ENCODE data around the gene C9orf43.
"Not testable (repeated sequence)": the region's sequence is repeated elsewhere in the genome, so short reads cannot be mapped to it uniquely, and the experiment has no call there.

Gene C9orf43

GRCh38 chr9:113399646-113400200, 10.8 kb upstream of the C9orf43 start:
- Histone ChIP-seq H3K27ac (ENCODE audit: low read depth, low read length) (no peak overlapping the region), H3K9ac (ENCODE audit: low read length) (no peak overlapping the region), H3K27me3 (ENCODE audit: control insufficient read depth, insufficient read depth, low read length) (no peaks in the 10 kb centered on the region), H3K36me3 (ENCODE audit: control insufficient read depth, insufficient read depth, low read length) (no peaks in the 10 kb centered on the region), H3K4me1 (ENCODE audit: control insufficient read depth, insufficient read depth, low read length) (0 out of 2 replicates have a peak, but pooled peaks cover 9% of the 10 kb centered on the region), H3K4me3 (ENCODE audit: low read depth, low read length) (peak overlapping the region; percentile 98), H3K9me3 (ENCODE audit: control insufficient read depth, insufficient read depth, low read depth, low read length) (no peaks in the 10 kb centered on the region)

GRCh38 chr9:113401027-113401792, 9.3 kb upstream of the C9orf43 start, which contains the start of gene ALAD:
TSS of gene ALAD (minus strand) at chr9:113401284. CDS start at chr9:113393559, 7,725 bp downstream.
- Histone ChIP-seq H3K4me3 (ENCODE audit: low read depth, low read length) (peak within 1 kb of the TSS; percentile 98), H3K9me3 (ENCODE audit: control insufficient read depth, insufficient read depth, low read depth, low read length) (no peaks in the 10 kb centered on the region), H3K4me1 (ENCODE audit: control insufficient read depth, insufficient read depth, low read length) (0 out of 2 replicates have a peak, but pooled peaks cover 9% of the 10 kb centered on the region), H3K27ac (ENCODE audit: low read depth, low read length) (no peak within 1 kb of the TSS), H3K36me3 (ENCODE audit: control insufficient read depth, insufficient read depth, low read length) (no peaks in the 10 kb centered on the region), H3K27me3 (ENCODE audit: control insufficient read depth, insufficient read depth, low read length) (no peaks in the 10 kb centered on the region), H3K9ac (ENCODE audit: low read length) (peak within 1 kb of the TSS; percentile 54)

- no peak overlapping the region for H3K4me3 ChIP-seq (ENCODE audit: low read depth, low read length)
- H3K27me3 ChIP-seq (ENCODE audit: control insufficient read depth, insufficient read depth, low read length): no peaks in the 10 kb centered on the region
- H3K9me3 ChIP-seq (ENCODE audit: control insufficient read depth, insufficient read depth, low read depth, low read length): no peaks in the 10 kb centered on the region
- H3K27ac ChIP-seq (ENCODE audit: low read depth, low read length): no peak overlapping the region
- peaks cover 17% of the 10 kb centered on the region for H3K36me3 ChIP-seq (ENCODE audit: control insufficient read depth, insufficient read depth, low read length)
- H3K9ac ChIP-seq (ENCODE audit: low read length): no peak overlapping the region
- 0 out of 2 replicates have a peak, but pooled peaks cover 9% of the 10 kb centered on the region for H3K4me1 ChIP-seq (ENCODE audit: control insufficient read depth, insufficient read depth, low read length)
Measured at GRCh38 chr9:113403646-113404045, 6.9 kb upstream of the C9orf43 start.

GRCh38 chr9:113406353-113406752, 4.2 kb upstream of the C9orf43 start:
- not testable (repeated sequence) for H3K27ac ChIP-seq (ENCODE audit: low read depth, low read length); H3K4me3 ChIP-seq (ENCODE audit: low read depth, low read length); H3K9ac ChIP-seq (ENCODE audit: low read length); H3K27me3 ChIP-seq (ENCODE audit: control insufficient read depth, insufficient read depth, low read length); H3K4me1 ChIP-seq (ENCODE audit: control insufficient read depth, insufficient read depth, low read length); H3K9me3 ChIP-seq (ENCODE audit: control insufficient read depth, insufficient read depth, low read depth, low read length)
- peaks cover 25% of the 10 kb centered on the region for H3K36me3 ChIP-seq (ENCODE audit: control insufficient read depth, insufficient read depth, low read length)

- not testable (repeated sequence) for H3K27ac ChIP-seq (ENCODE audit: low read depth, low read length); H3K4me3 ChIP-seq (ENCODE audit: low read depth, low read length); H3K27me3 ChIP-seq (ENCODE audit: control insufficient read depth, insufficient read depth, low read length); H3K9ac ChIP-seq (ENCODE audit: low read length); H3K9me3 ChIP-seq (ENCODE audit: control insufficient read depth, insufficient read depth, low read depth, low read length); H3K4me1 ChIP-seq (ENCODE audit: control insufficient read depth, insufficient read depth, low read length)
- H3K36me3 ChIP-seq (ENCODE audit: control insufficient read depth, insufficient read depth, low read length): peaks cover 25% of the 10 kb centered on the region
Measured at GRCh38 chr9:113406873-113407511, 3.6 kb upstream of the C9orf43 start.

- peaks cover 25% of the 10 kb centered on the region for H3K36me3 ChIP-seq (ENCODE audit: control insufficient read depth, insufficient read depth, low read length)
- H3K9me3 ChIP-seq (ENCODE audit: control insufficient read depth, insufficient read depth, low read depth, low read length): no peaks in the 10 kb centered on the region
- H3K9ac ChIP-seq (ENCODE audit: low read length): peak overlapping the region; percentile 99
- H3K27me3 ChIP-seq (ENCODE audit: control insufficient read depth, insufficient read depth, low read length): no peaks in the 10 kb centered on the region
- peak overlapping the region; percentile 97 for H3K4me3 ChIP-seq (ENCODE audit: low read depth, low read length)
- H3K4me1 ChIP-seq (ENCODE audit: control insufficient read depth, insufficient read depth, low read length): peaks cover 10% of the 10 kb centered on the region; the same call in 1 of the 2 replicates
- H3K27ac ChIP-seq (ENCODE audit: low read depth, low read length): peak overlapping the region; percentile 93
Measured at GRCh38 chr9:113409481-113409880, 1.1 kb upstream of the C9orf43 start.

GRCh38 chr9:113409883-113410206, 702 bp upstream of the C9orf43 start:
- H3K9me3 ChIP-seq (ENCODE audit: control insufficient read depth, insufficient read depth, low read depth, low read length): no peaks in the 10 kb centered on the region
- H3K4me3 ChIP-seq (ENCODE audit: low read depth, low read length): peak overlapping the region; percentile 97
- H3K4me1 ChIP-seq (ENCODE audit: control insufficient read depth, insufficient read depth, low read length): peaks cover 10% of the 10 kb centered on the region; the same call in 1 of the 2 replicates
- peaks cover 25% of the 10 kb centered on the region for H3K36me3 ChIP-seq (ENCODE audit: control insufficient read depth, insufficient read depth, low read length)
- H3K27me3 ChIP-seq (ENCODE audit: control insufficient read depth, insufficient read depth, low read length): no peaks in the 10 kb centered on the region
- H3K9ac ChIP-seq (ENCODE audit: low read length): peak overlapping the region; percentile 99
- H3K27ac ChIP-seq (ENCODE audit: low read depth, low read length): peak overlapping the region; percentile 93

- Histone ChIP-seq H3K9ac (ENCODE audit: low read length) (no peak overlapping the region), H3K36me3 (ENCODE audit: control insufficient read depth, insufficient read depth, low read length) (no peaks in the 10 kb centered on the region), H3K4me3 (ENCODE audit: low read depth, low read length) (no peak overlapping the region), H3K9me3 (ENCODE audit: control insufficient read depth, insufficient read depth, low read depth, low read length) (no peaks in the 10 kb centered on the region), H3K27ac (ENCODE audit: low read depth, low read length) (no peak overlapping the region), H3K4me1 (ENCODE audit: control insufficient read depth, insufficient read depth, low read length) (peaks cover 5% of the 10 kb centered on the region; the same call in 1 of the 2 replicates), H3K27me3 (ENCODE audit: control insufficient read depth, insufficient read depth, low read length) (no peaks in the 10 kb centered on the region)
Measured at GRCh38 chr9:113416149-113416721, 5.7 kb downstream of the C9orf43 start.

- H3K9ac ChIP-seq (ENCODE audit: low read length): no peak overlapping the region
Measured at GRCh38 chr9:113417370-113417769, 6.8 kb downstream of the C9orf43 start.

GRCh38 chr9:113421726-113422125, 11.2 kb downstream of the C9orf43 start:
- Histone ChIP-seq H3K27me3 (ENCODE audit: control insufficient read depth, insufficient read depth, low read length) (no peaks in the 10 kb centered on the region), H3K9ac (ENCODE audit: low read length) (no peak overlapping the region)

More at GRCh38 chr9:113417370-113417769, 6.8 kb downstream of the C9orf43 start:
- no peak overlapping the region for H3K4me3 ChIP-seq (ENCODE audit: low read depth, low read length)
- no peak overlapping the region for H3K27ac ChIP-seq (ENCODE audit: low read depth, low read length)
- H3K27me3 ChIP-seq (ENCODE audit: control insufficient read depth, insufficient read depth, low read length): no peaks in the 10 kb centered on the region
- no peaks in the 10 kb centered on the region for H3K36me3 ChIP-seq (ENCODE audit: control insufficient read depth, insufficient read depth, low read length)
- no peaks in the 10 kb centered on the region for H3K9me3 ChIP-seq (ENCODE audit: control insufficient read depth, insufficient read depth, low read depth, low read length)
- no peaks in the 10 kb centered on the region for H3K4me1 ChIP-seq (ENCODE audit: control insufficient read depth, insufficient read depth, low read length)

GRCh38 chr9:113425072-113425471, 14.5 kb downstream of the C9orf43 start:
- no peak overlapping the region for H3K4me3 ChIP-seq (ENCODE audit: low read depth, low read length)
- no peak overlapping the region for H3K9ac ChIP-seq (ENCODE audit: low read length)
- no peaks in the 10 kb centered on the region for H3K36me3 ChIP-seq (ENCODE audit: control insufficient read depth, insufficient read depth, low read length)
- H3K9me3 ChIP-seq (ENCODE audit: control insufficient read depth, insufficient read depth, low read depth, low read length): no peaks in the 10 kb centered on the region
- H3K27ac ChIP-seq (ENCODE audit: low read depth, low read length): no peak overlapping the region
- H3K4me1 ChIP-seq (ENCODE audit: control insufficient read depth, insufficient read depth, low read length): peaks cover 6% of the 10 kb centered on the region
- H3K27me3 ChIP-seq (ENCODE audit: control insufficient read depth, insufficient read depth, low read length): no peaks in the 10 kb centered on the region

More at GRCh38 chr9:113421726-113422125, 11.2 kb downstream of the C9orf43 start:
- H3K4me3 ChIP-seq (ENCODE audit: low read depth, low read length): no peak overlapping the region
- no peak overlapping the region for H3K27ac ChIP-seq (ENCODE audit: low read depth, low read length)
- peaks cover 6% of the 10 kb centered on the region for H3K4me1 ChIP-seq (ENCODE audit: control insufficient read depth, insufficient read depth, low read length)
- H3K36me3 ChIP-seq (ENCODE audit: control insufficient read depth, insufficient read depth, low read length): no peaks in the 10 kb centered on the region
- no peaks in the 10 kb centered on the region for H3K9me3 ChIP-seq (ENCODE audit: control insufficient read depth, insufficient read depth, low read depth, low read length)

All from HUES6 (cell line).